Stimulated activated CD4-positive, alpha-beta T cell treated with anti-CD3 and anti-CD28 coated beads, TNF-alpha, amount 100 ng/mL, for 1 hour (primary cell): Measurements from ENCODE around the gene EIF5AL1.
"Not testable (repeated sequence)": the region's sequence is repeated elsewhere in the genome, so short reads cannot be mapped to it uniquely, and the experiment has no call there.

ENCODE experiments used
- DNase-seq, 3 donors: peaks; one replicate each; pipeline ENCODE4 v3.0.0-alpha.2; 2020; ENCODE audit warnings: low read depth in 3 of 3, low spot score in 1 of 3

EIF5AL1 gene

GRCh38 chr10:79511891-79512583 is at the start of gene EIF5AL1:
Gene EIF5AL1, plus strand, starts transcription at chr10:79512533. Its CDS starts 117 bp downstream, at chr10:79512650.
- not testable (repeated sequence) for DNase-seq

GRCh38 chr10:79463578-79464496 is 48.5 kb upstream of the EIF5AL1 start:
- DNase-seq, result no peak

DNA sequence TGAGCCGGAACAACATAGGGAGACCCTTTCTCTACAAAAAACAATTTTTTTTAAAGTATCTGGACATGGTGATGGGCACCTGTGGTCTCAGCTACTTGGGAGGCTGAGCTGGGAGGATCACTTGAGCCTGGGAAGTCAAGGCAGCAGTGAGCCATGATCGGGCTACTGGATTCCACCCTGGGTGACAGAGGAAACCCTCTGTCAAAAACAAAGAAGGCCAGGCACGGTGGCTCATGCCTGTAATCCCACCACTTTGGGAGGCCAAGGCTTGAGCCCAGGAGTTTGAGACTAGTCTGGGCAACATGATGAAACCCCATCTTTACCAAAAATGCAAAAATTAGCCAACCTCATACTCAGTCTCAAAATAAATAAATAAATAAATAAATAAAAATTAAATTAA is 47.0 kb upstream of the EIF5AL1 start:
- DNase-seq, result no peak

DNA sequence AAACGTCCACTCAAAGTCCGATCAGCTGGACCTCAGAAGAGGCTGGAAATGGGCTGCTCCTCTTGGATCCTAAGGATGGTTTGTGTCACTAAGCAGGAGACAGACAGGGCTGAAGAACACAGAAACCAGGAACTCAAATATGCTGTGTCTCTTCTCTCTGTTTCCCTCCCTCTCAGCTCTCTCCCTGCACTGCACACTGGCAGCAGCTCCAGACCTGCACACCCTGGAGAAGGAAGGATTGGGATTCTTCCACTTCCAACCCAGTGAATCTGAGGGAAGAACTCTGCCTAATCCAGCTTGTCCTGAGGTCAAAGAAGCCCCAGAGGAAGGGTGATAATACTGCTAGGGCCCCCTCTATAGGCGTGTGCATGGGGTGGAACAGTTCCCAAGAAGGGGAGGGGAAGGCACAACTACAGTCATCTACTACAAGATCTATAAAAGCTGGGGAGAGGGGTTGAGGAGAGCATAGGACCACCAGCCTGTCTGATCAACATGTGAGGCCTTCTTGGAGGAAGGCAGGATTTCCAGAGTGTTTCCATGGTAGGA is 44.2 kb upstream of the EIF5AL1 start:
- DNase-seq, result no peak

DNA sequence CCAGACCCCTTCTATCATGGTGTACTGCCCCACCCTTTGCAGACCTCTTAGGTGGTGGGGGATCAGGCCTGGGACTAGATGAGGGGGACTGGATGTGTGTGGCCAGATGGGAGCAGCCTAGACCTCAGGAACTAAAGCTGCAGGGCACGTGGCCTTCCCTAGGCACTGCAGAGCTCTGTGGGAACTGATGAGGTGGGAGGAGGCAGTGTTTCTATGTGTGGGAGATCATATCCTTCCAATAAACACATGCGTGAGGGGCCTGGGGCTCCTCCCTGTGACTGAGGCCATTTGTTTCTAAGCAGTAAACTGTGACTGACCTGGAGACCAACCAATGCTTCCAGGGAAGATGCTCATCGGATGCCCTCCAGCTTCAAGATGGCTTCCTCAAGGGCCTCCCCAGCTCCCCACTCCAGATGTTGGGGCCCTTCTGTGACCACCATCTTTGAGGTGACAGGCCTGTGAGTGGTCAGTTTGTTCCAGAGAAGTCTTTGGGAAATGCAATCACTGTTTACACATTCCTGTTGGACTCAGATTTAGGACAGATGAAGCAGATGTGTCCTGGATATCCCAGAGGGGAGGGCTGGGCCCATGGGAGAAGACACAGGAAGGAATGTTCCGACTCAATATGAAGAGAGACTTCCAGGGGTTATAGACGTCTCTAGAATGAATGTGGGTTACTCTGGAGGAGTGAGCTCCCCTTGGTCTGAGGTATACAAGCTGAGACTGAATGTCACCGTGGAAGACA is 43.3 kb upstream of the EIF5AL1 start:
- no peak for DNase-seq

DNA sequence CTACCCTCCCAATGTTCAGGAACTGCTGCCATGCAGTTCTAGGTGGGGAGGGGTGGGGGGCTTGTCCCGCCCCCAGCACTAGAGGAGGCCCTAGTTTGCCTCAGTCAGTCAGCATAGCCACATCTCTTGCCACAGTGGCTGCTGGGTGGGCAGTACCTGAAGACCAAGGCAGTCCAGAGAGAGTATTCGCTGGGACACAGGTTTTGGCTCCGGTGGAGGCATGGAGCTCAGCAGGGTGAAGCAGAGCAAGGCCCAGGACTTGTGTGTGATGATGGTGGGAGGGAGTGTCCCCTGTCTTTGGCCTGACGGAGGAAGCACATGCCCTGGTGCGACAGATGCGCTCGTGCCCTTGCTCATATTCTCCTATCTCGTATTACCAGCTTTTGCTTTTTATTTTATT is 42.2 kb upstream of the EIF5AL1 start:
- DNase-seq, result no peak

GRCh38 chr10:79471776-79472175 is 40.6 kb upstream of the EIF5AL1 start:
- DNase-seq, result no peak

DNA sequence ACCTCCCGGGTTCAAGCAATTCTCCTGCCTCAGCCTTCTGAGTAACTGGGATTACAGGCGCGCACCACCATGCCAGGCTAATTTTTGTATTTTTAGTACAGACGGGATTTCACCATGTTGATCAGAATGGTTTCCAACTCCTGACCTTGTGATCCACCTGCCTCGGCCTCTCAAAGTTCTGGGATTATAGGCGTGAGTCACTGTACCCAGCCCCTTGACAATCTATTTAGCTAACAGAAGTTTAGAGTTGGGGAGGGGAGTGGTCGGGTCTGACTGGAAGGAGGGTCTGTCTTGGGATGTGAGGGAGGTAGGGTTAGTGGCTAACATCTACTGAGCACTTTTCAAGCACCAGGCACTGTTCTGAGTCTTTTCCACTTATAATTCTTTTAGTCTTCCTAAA is 39.9 kb upstream of the EIF5AL1 start:
- no peak for DNase-seq

GRCh38 chr10:79472951-79473350 is 39.4 kb upstream of the EIF5AL1 start:
- DNase-seq, result no peak

- no peak for DNase-seq
Observed at GRCh38 chr10:79473496-79474095, 38.7 kb upstream of the EIF5AL1 start.

DNA sequence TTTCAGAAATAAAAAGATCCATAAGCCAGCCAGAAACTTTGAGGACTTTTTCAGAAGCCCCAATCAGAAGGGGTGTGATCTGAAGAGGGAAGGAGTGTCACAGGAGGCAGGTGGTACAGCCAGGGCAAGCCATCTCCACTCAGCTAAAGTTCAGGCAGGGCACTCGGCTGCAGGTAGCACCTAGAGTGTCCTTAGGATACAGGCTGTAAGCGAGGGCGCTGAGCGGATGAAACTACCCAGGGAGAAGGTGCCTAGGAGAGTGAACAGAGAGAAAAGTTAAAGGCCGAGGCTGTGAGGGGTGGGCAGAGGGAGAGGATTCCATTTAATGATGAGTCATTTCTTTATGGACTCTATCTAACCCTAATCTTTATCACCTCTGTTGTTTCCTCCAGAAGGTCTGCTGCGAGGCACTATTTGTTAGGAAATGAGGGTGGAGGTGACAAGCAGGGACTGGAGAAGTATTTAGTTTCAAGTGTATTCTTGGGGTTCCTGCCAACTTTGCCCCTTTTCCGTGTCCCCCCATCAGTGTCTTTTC is 37.1 kb upstream of the EIF5AL1 start:
- DNase-seq, result no peak

DNA sequence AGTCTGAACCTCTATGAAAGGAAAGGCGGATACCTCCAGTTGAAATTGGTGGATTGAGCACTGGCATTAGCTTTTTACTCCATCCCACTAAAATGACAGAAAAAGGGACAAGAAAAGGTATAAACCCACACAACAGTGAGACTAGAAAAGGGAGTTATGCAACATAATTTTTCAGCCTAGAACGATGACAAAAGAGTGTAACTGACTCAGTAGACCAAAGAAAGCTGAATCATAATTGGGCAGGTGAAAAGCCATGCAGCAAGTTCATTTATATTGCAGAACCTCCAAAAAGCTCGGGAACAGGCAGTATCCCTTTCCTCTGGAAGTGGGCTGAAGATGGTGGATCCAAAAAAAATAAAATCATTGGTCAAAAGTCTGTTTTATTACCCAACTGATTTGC is 36.5 kb upstream of the EIF5AL1 start:
- no peak for DNase-seq

- no peak for DNase-seq
Observed at GRCh38 chr10:79476645-79477044, 35.7 kb upstream of the EIF5AL1 start.

GRCh38 chr10:79477456-79477855 is 34.9 kb upstream of the EIF5AL1 start:
- no peak for DNase-seq

GRCh38 chr10:79479283-79479909 is 32.9 kb upstream of the EIF5AL1 start:
- DNase-seq, result no peak

DNA sequence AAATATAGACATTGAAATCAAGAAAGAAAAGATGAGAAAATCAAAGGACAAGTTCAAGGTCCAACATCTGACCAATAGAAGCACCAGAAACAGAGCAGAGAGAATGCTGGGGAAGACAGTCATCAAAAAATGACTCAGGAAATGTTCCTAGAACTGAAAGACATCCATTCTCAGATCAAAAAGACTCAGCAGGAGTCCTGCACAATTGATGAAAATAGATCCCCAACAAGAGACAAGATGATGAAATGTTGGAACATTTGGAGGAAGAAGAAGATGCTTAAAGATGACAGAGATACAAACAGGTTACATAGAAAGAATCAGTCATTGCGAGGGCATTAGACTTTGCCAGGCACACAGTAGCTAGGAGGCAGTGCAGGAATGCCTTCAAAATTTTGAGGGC is 30.0 kb upstream of the EIF5AL1 start:
- no peak for DNase-seq

DNA sequence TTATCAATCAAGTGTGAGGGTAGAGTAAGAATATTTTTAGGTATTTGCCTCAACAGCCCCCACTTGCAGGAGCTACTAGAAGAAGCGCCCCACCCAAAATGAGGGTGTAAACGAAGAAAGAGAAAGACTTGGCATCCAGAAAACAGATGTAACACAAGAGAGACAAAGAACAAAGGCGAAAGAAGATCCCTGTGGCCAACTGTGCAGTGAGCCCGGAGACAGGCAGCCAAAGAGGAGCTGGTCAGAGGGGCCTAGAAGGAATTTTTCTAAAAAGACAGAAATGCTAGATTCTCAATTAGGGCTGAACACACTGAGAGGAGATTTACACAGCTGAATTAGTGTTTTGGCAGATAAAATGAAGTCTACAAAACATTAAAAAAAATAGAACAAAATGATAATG is 29.6 kb upstream of the EIF5AL1 start:
- DNase-seq, result no peak

- no peak for DNase-seq
Observed at GRCh38 chr10:79483299-79483698, 29.0 kb upstream of the EIF5AL1 start.

- DNase-seq, result no peak
Observed at GRCh38 chr10:79483948-79484347, 28.4 kb upstream of the EIF5AL1 start.

GRCh38 chr10:79484476-79484875 is 27.9 kb upstream of the EIF5AL1 start:
- no peak for DNase-seq
